NT2/D1 (cell line): Measurements from ENCODE around the gene ZDHHC22.
"Not testable (repeated sequence)": the region's sequence is repeated elsewhere in the genome, so short reads cannot be mapped to it uniquely, and the experiment has no call there.

Experiments
- DNase-seq: peaks from one replicate; pipeline ENCODE4 v3.0.0-alpha.2; 2011; ENCODE audit warnings: low read depth, low spot score
- H3K27me3 ChIP-seq: 2 replicates; pipeline ENCODE4 v1.6.0; 2011; ENCODE audit warnings: mild to moderate bottlenecking; ENCODE audit not compliant: insufficient read length, insufficient read depth
- H3K36me3 ChIP-seq: 2 replicates; pipeline ENCODE4 v1.6.1; 2011; ENCODE audit warnings: mild to moderate bottlenecking, low read length, mixed read lengths; ENCODE audit not compliant: insufficient read depth, insufficient read length
- H3K4me1 ChIP-seq: 2 replicates; pipeline ENCODE4 v1.5.1; 2011; ENCODE audit not compliant: insufficient read depth, insufficient read length
- H3K4me3 ChIP-seq: 2 replicates; pipeline ENCODE4 v1.5.1; 2011; ENCODE audit warnings: low read depth; ENCODE audit not compliant: insufficient read length
- H3K9ac ChIP-seq: 2 replicates; pipeline ENCODE4 v1.6.0; 2011; ENCODE audit warnings: low read depth; ENCODE audit not compliant: insufficient read length
- H3K9me3 ChIP-seq: 2 replicates; pipeline ENCODE4 v1.5.1; 2011; ENCODE audit warnings: mild to moderate bottlenecking, low read length; ENCODE audit not compliant: insufficient read depth
- SUZ12 ChIP-seq: IDR thresholded peaks from 2 replicates; pipeline ENCODE4 v1.6.1; 2011; ENCODE audit not compliant: insufficient read length, insufficient read depth; ENCODE audit errors: extremely low read depth
- YY1 ChIP-seq: IDR thresholded peaks from 2 replicates; pipeline ENCODE4 v1.6.1; 2011; ENCODE audit not compliant: insufficient read length, insufficient read depth
- ZNF274 ChIP-seq: IDR thresholded peaks from 2 replicates; pipeline ENCODE4 v1.6.1; 2011; ENCODE audit warnings: mild to moderate bottlenecking, low read depth, low read length

Gene ZDHHC22

DNA sequence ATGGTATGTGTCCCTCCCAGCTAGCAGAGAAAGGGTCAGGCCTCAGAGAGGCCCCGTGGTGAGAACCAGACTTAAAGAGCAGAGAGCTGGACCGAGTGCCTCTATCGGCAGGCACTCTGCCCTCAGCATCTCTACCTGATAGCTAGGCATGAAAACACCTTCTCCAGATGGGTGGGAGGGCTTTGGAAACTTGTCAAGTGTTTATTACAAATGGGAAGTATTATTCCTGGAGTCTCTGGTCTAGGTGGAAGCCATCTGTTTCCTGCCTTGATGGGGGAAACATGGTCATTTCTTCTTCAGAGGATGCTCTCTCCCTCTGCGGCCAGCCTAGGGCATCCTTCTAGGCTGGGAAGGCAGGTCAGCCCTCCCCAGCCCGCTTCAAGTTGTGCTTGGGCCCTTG lies 42.3 kb upstream of the ZDHHC22 start:
- Histone ChIP-seq H3K4me1 (peaks cover 16% of the 10 kb centered on the region), H3K27me3 (no peaks in the 10 kb centered on the region), H3K9ac (no peak overlapping the region), H3K36me3 (no peaks in the 10 kb centered on the region), H3K9me3 (no peaks in the 10 kb centered on the region), H3K4me3 (no peak overlapping the region)
- TF ChIP-seq SUZ12 (no peak), YY1 (no peak), ZNF274 (no peak)
- DNase-seq: no peak

DNA sequence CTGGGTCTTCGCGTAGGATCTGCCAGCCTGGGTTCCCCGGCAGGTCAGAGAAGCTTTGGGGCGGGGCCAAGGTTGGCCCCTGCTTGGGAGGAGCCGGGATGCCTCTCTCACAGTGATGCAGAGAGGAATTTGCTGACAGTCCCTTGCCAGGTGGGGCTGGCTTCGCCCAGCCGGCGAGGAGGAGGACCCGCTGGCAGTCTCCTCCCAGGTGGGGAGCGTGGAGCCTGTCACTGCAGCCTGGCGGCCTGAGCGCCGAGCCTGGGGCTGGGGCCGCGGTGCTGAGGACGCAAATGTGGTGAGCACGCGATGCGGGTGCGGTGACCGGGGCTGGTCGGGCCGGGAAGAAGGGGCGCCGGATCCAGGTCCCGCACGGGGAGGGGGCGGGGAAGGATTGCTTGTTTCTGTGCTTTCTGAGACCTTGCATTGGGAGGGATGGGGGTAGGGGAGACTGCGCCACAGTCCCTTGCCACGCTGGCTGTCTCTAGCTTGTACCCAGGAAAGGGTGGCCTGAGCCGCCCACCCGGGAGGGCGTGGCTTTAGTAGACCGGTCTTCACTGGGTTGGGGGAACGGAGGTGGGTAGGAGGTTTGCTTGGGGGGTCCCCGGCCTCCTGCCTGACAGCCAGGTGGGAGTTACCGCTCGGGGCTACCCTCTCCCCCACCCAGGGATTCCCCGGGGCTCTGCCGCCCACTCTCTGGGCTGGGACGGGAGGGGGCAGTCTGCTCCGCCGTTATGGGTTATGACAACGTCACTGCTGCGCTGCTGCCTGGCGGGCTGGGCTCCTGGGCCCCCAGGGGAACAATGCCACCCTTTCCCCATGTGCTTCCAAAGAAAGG lies 40.2 kb upstream of the ZDHHC22 start, which contains the start of gene TMEM63C:
Gene TMEM63C (plus strand): TSS at position 196 of the 835 bp plus-strand sequence. CDS start 37,016 bp downstream, outside the sequence.
- no peak for TF ChIP-seq ZNF274
- no peak for TF ChIP-seq YY1
- TF ChIP-seq SUZ12: no peak
- no peaks in the 10 kb centered on the region for H3K27me3 ChIP-seq
- H3K9me3 ChIP-seq: no peaks in the 10 kb centered on the region
- peak; percentile 77 for DNase-seq
- H3K4me1 ChIP-seq: peaks cover 9% of the 10 kb centered on the region
- H3K9ac ChIP-seq: peak within 1 kb of the TSS; percentile 74
- H3K4me3 ChIP-seq: peak within 1 kb of the TSS; percentile 57
- H3K36me3 ChIP-seq: no peaks in the 10 kb centered on the region

DNA sequence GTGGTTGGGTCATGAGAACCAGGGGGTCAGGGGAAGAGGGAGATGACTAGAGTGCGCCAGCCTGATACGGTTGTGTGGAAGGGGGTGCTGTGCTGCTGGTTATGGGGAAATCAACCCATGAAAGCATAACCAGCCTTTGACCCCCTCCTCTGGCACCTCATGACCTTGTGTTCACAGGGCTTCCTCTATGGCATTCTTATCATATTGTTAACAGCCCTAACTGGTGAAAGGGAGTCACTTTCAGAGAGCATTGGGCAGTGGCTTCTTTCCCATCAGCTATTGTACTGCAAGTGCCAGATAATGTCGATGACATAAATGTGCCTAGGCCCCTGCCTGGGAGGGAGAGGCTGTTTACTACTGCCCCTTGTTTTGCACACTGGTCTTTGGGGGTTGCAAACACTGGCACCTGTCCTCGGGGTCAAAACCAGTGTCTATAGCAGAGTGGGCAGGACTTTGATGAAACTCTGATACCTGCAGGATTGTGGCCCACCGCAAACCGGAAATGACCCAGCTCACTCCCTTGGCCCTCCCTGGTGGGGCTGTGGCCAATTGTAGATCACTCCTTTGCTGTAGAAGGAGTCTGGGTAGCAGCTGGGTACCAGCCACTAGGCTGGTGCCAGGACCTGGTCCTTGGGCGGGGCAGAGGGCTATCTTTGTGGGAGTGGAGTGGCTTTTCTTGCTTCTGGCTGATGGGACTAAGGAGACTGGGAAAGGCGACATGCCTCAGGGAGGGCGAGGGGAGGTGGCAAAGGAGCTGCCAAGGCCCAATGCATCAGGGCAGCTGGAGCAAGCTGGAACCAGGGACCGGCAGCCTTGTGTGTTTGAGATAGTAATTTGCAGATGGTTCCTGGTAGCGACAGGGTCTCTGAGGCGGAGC lies 39.4 kb upstream of the ZDHHC22 start:
- Histone ChIP-seq H3K9ac (no peak overlapping the region), H3K4me3 (peak overlapping the region; percentile 1)

DNA sequence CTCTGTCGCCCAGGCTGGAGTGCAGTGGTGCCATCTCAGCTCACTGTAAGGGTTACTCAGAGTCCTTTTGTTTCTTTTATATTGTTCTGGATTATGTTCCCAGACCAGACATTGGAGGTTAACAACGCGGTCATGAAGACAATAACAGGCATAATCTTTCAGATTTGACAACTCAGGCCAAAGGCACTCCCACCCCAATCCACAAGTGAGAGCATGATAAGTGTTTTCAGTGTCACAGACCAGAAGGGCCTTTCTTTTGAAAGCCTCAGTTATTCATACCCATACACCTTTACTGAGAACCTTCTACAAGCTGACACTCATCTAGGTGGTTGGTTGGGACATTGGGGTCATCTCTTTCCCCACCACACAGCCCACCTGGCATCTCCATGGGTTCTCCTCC lies 37.1 kb upstream of the ZDHHC22 start:
- Histone ChIP-seq H3K4me1 (no peaks in the 10 kb centered on the region), H3K4me3 (no peak overlapping the region), H3K36me3 (no peaks in the 10 kb centered on the region), H3K9ac (no peak overlapping the region), H3K27me3 (no peaks in the 10 kb centered on the region), H3K9me3 (no peaks in the 10 kb centered on the region)
- no peak for DNase-seq
- TF ChIP-seq ZNF274: no peak
- no peak for TF ChIP-seq SUZ12
- no peak for TF ChIP-seq YY1

More for the DNA sequence above, 39.4 kb upstream of the ZDHHC22 start:
- Histone ChIP-seq H3K4me1 (peaks cover 9% of the 10 kb centered on the region), H3K36me3 (no peaks in the 10 kb centered on the region), H3K27me3 (no peaks in the 10 kb centered on the region), H3K9me3 (no peaks in the 10 kb centered on the region)
- no peak for TF ChIP-seq YY1
- TF ChIP-seq ZNF274: no peak
- TF ChIP-seq SUZ12: no peak
- no peak for DNase-seq

DNA sequence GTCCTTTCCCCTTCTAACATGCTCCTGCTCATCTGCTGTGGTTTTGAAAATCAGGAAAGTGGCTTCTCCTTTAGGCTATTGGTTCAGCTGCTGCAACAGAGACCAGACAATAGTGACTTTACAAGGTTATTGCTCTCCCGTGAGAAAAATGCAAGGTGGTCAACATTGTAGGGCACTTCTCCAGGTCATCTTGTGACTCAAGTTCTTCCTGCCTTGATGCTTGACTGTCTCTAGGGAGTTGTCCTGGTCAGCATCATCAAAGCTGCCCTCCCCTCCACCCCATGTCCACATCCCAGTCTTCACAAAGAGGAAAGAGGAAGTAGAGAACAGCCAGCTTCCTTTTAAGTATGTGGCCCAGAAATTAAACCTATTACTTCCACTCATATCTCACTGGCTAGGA lies 36.1 kb upstream of the ZDHHC22 start:
- H3K27me3 ChIP-seq: no peaks in the 10 kb centered on the region
- no peak overlapping the region for H3K4me3 ChIP-seq
- no peaks in the 10 kb centered on the region for H3K36me3 ChIP-seq
- no peaks in the 10 kb centered on the region for H3K9me3 ChIP-seq
- no peaks in the 10 kb centered on the region for H3K4me1 ChIP-seq
- no peak overlapping the region for H3K9ac ChIP-seq
- DNase-seq: no peak
- TF ChIP-seq YY1: no peak
- no peak for TF ChIP-seq SUZ12
- TF ChIP-seq ZNF274: no peak

DNA sequence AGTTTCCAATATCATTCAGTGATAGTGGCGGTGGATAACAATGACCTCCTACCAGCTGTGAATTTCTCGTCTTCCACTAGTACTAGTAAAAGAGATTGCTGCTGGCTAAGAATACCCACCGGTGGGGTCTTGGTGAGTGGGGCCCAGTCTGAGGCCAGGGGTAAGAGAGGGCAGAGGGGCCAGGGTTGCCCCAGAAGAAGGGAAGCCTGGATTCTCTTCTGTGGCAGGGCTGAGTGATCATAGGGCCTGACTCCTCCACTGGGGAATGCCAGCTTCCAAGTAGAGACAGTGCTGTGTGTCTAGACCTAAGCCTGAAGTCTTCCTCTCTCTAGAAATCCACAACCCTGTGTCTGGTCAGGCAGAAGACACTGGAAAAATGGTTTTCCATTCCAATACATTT lies 34.3 kb upstream of the ZDHHC22 start:
- no peak for DNase-seq
- Histone ChIP-seq H3K36me3 (no peaks in the 10 kb centered on the region), H3K9me3 (0 out of 2 replicates have a peak, but pooled peaks cover 1% of the 10 kb centered on the region), H3K4me1 (no peaks in the 10 kb centered on the region), H3K27me3 (no peaks in the 10 kb centered on the region), H3K4me3 (no peak overlapping the region), H3K9ac (no peak overlapping the region)
- TF ChIP-seq SUZ12: no peak
- TF ChIP-seq ZNF274: no peak
- TF ChIP-seq YY1: no peak

DNA sequence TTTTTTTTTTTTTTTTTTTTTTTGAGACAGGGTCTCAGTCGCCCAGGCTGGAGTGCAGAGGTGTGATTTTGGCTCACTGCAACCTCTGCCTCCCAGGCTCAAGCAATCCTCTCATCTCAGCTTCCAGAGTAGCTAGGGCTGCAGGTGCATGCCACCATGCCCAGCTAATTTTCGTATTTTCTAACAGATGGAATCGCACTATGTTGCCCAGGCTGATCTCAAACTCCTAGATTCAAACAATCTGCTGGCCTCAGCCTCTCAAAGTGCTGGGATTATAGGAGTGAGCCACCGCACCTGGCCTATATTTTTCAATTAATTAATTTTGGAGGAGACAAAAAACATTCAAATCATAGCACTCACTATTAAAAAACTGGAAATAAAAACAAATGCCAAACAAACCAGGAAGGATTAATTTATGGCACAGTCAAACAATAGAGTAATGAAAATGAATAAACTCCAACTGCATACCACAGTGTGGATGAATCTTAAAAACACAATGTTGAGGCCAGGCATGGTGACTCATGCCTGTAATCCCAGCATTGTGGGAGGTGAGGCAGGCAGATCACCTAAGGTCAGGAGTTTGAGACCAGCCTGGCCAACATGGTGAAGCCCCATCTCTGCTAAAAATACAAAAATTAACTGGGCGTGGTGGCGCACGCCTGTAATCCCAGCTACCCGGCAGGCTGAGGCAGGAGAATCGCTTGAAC lies 32.5 kb upstream of the ZDHHC22 start:
- not testable (repeated sequence) for H3K9ac ChIP-seq, H3K4me1 ChIP-seq, H3K27me3 ChIP-seq, H3K36me3 ChIP-seq, DNase-seq, H3K4me3 ChIP-seq
- H3K9me3 ChIP-seq: peaks cover 19% of the 10 kb centered on the region
